Upper lobe of left lung (tissue), 4 donors: ENCODE measurements around the gene ZNF423.

Experiments used
- CTCF ChIP-seq, 6 experiments: fragments of 450-650 bp in 4 of 6; fragments of 200-600 bp in 2 of 6; sonication (generic) in 2 of 6; IDR thresholded peaks; one replicate each; pipeline ENCODE4 v1.5.1; 2016 to 2019; ENCODE audit warnings: antibody characterized with exemption in 6 of 6
- EP300 ChIP-seq, 4 donors: sonication (generic); formaldehyde crosslinking; IDR thresholded peaks; one replicate each; pipeline ENCODE4 v1.5.1; 2017; ENCODE audit warnings: antibody characterized with exemption in 4 of 4, control low read depth in 2 of 4
- POLR2A ChIP-seq, 4 donors: fragments of 450-650 bp; IDR thresholded peaks; one replicate each; pipeline ENCODE4 v1.5.1; 2016 to 2017; ENCODE audit warnings: antibody characterized with exemption in 4 of 4, mild to moderate bottlenecking in 2 of 4
- POLR2AphosphoS5 ChIP-seq, 2 donors: sonication (generic); formaldehyde crosslinking; IDR thresholded peaks; one replicate each; pipeline ENCODE4 v1.5.1; 2017; ENCODE audit warnings: antibody characterized with exemption in 2 of 2

DNA sequence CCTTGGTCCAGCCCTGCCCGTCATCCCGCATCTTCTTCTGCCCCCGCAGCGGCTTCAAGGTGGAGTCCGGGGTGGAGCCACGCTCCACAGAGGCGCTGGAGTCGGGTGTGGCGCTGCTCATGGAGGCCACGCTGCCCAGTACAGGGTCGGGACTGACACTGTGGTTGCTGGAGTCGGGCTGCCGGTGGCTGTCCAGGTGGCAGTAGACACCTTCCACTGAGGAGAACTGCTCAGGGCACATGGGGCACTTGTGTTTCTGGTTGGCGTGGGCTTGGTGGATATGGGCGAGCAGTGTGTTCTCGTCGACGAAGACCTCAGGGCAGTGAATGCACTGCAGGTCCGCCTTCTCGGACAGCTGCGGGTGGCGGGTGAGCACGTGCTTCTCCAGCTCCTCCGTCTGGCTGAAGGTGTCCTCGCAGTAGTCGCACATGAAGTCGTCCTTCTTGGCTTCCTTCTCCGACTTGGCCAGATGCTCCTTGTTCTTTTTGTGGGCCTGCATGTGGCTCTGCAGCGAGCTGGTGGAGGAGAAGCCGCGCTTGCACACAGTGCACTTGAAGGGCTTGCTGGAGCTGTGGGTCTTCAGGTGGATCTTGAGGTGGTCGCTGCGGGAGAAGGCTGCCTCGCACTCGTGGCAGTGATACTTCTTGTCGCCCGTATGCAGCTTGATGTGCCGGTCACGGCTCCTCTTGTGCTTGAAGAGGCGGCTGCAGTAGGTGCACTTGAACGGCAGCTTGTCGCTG, 217.8 kb downstream of the ZNF423 start:
- TF ChIP-seq CTCF (IDR thresholded peaks at IDR 0.05) (no peak), POLR2A (IDR thresholded peaks at IDR 0.05) (no peak), EP300 (IDR thresholded peaks at IDR 0.05) (no peak), POLR2AphosphoS5 (IDR thresholded peaks at IDR 0.05) (no peak)
